HEK293 (cell line): Measurements from ENCODE around the gene UFD1.

Source experiments
- CTCF ChIA-PET: fragments of 350-600 bp; formaldehyde crosslinking; extraction: SDS; loops from one replicate; lab custom pipeline; 2021; ENCODE audit warnings: antibody characterized with exemption; lab: Yijun Ruan, JAX
- POLR2A ChIA-PET: fragments of 300-600 bp; formaldehyde crosslinking; extraction: SDS; loops from one replicate; lab custom pipeline; 2020; ENCODE audit warnings: antibody characterized with exemption, inconsistent platforms; lab: Yijun Ruan, JAX
- H3K27ac ChIP-seq: fragments of 200-500 bp; sonication (Bioruptor generic); 2 replicates; pipeline ENCODE4 v1.5.1; 2014; ENCODE audit warnings: low read depth, low read length, control low read depth, inconsistent platforms; ENCODE audit errors: extremely low read depth
- H3K36me3 ChIP-seq, 2 experiments: fragments of 200-500 bp in 1 of 2; sonication (Bioruptor generic) in 1 of 2; 1 replicate in 1 of 2; 2 replicates in 1 of 2; pipeline ENCODE4 v1.5.1; 2014 to 2017; ENCODE audit warnings: inconsistent platforms in 2 of 2, low read length in 2 of 2; ENCODE audit not compliant: control insufficient read depth in 2 of 2, insufficient read depth in 1 of 2
- H3K4me1 ChIP-seq: fragments of 200-500 bp; sonication (Bioruptor generic); 2 replicates; pipeline ENCODE4 v1.5.1; 2014; ENCODE audit warnings: mild to moderate bottlenecking, low read length, inconsistent platforms; ENCODE audit not compliant: control insufficient read depth, insufficient read depth
- H3K4me3 ChIP-seq: 2 replicates; pipeline ENCODE4 v1.5.1; 2011; ENCODE audit warnings: low read depth, mild to moderate bottlenecking, control low read depth, low read length, moderate library complexity
- H3K9me3 ChIP-seq: fragments of 200-500 bp; sonication (Bioruptor generic); 2 replicates; pipeline ENCODE4 v1.5.1; 2014; ENCODE audit warnings: low read depth, low read length, inconsistent platforms; ENCODE audit not compliant: control insufficient read depth, insufficient read depth
- GLIS1 ChIP-seq: fragments of 450-650 bp; formaldehyde crosslinking; IDR thresholded peaks from 2 replicates; pipeline ENCODE4 v1.5.1; 2016; ENCODE audit warnings: missing biosample characterization, missing genetic modification characterization
- HOXA7 ChIP-seq: sonication (generic); formaldehyde crosslinking; IDR thresholded peaks from 2 replicates; pipeline ENCODE4 v1.8.1; 2022; ENCODE audit warnings: missing genetic modification reagents, borderline replicate concordance
- REPIN1 ChIP-seq: fragments of 450-650 bp; formaldehyde crosslinking; IDR thresholded peaks from 2 replicates; pipeline ENCODE4 v1.5.1; 2017; ENCODE audit warnings: missing biosample characterization, missing genetic modification characterization, low read depth
- SP2 ChIP-seq: fragments of 450-650 bp; formaldehyde crosslinking; IDR thresholded peaks from 2 replicates; pipeline ENCODE4 v1.5.1; 2016; ENCODE audit warnings: missing biosample characterization, missing genetic modification characterization
- ZBTB8A ChIP-seq: fragments of 450-650 bp; formaldehyde crosslinking; IDR thresholded peaks from 2 replicates; pipeline ENCODE4 v1.5.1; 2016; ENCODE audit warnings: missing biosample characterization, missing genetic modification characterization
- ZNF114 ChIP-seq: fragments of 450-650 bp; formaldehyde crosslinking; IDR thresholded peaks from 2 replicates; pipeline ENCODE4 v1.5.0; 2017; ENCODE audit warnings: missing biosample characterization, missing genetic modification characterization
- ZNF23 ChIP-seq: fragments of 450-650 bp; formaldehyde crosslinking; IDR thresholded peaks from 2 replicates; pipeline ENCODE4 v1.5.1; 2016; ENCODE audit warnings: missing biosample characterization, missing genetic modification characterization, borderline replicate concordance
- ZNF280C ChIP-seq: fragments of 450-650 bp; formaldehyde crosslinking; IDR thresholded peaks from 2 replicates; pipeline ENCODE4 v1.5.1; 2016; ENCODE audit warnings: missing biosample characterization, missing genetic modification characterization
- ZNF335 ChIP-seq: fragments of 450-650 bp; formaldehyde crosslinking; conservative IDR thresholded peaks from 2 replicates; pipeline ENCODE4 v1.5.1; 2016; ENCODE audit warnings: missing biosample characterization, missing genetic modification characterization
- ZNF391 ChIP-seq: fragments of 450-650 bp; formaldehyde crosslinking; IDR thresholded peaks from 2 replicates; pipeline ENCODE4 v1.5.1; 2016; ENCODE audit warnings: low read depth, missing biosample characterization, missing genetic modification characterization, borderline replicate concordance
- ZNF398 ChIP-seq: fragments of 450-650 bp; formaldehyde crosslinking; IDR thresholded peaks from 2 replicates; pipeline ENCODE4 v1.5.1; 2017; ENCODE audit warnings: missing biosample characterization, missing genetic modification characterization
- ZNF449 ChIP-seq: fragments of 450-650 bp; formaldehyde crosslinking; IDR thresholded peaks from 2 replicates; pipeline ENCODE4 v1.5.1; 2017; ENCODE audit warnings: missing biosample characterization, mild to moderate bottlenecking, missing genetic modification characterization, moderate library complexity
- ZNF510 ChIP-seq: fragments of 450-650 bp; formaldehyde crosslinking; IDR thresholded peaks from 2 replicates; pipeline ENCODE4 v1.5.1; 2018; ENCODE audit warnings: mild to moderate bottlenecking, missing genetic modification characterization, missing biosample characterization; ENCODE audit not compliant: insufficient replicate concordance
- ZNF513 ChIP-seq: fragments of 450-650 bp; IDR thresholded peaks from 2 replicates; pipeline ENCODE4 v1.5.1; 2018; ENCODE audit warnings: missing biosample characterization, missing genetic modification characterization
- ZNF518A ChIP-seq: fragments of 450-650 bp; formaldehyde crosslinking; conservative IDR thresholded peaks from 2 replicates; pipeline ENCODE4 v1.5.1; 2016; ENCODE audit warnings: low read depth, missing biosample characterization, missing genetic modification characterization
- ZNF704 ChIP-seq: fragments of 450-650 bp; formaldehyde crosslinking; IDR thresholded peaks from 2 replicates; pipeline ENCODE4 v1.5.1; 2016; ENCODE audit warnings: missing biosample characterization, missing genetic modification characterization
- ZNF830 ChIP-seq: fragments of 450-650 bp; IDR thresholded peaks from 2 replicates; pipeline ENCODE4 v1.5.0; 2018; ENCODE audit warnings: missing biosample characterization, missing genetic modification characterization, low read depth, mild to moderate bottlenecking, moderate library complexity
- ZNF837 ChIP-seq: fragments of 450-650 bp; formaldehyde crosslinking; IDR thresholded peaks from 2 replicates; pipeline ENCODE4 v1.5.1; 2016; ENCODE audit warnings: missing biosample characterization, missing genetic modification characterization
- ZSCAN5A ChIP-seq: fragments of 450-650 bp; formaldehyde crosslinking; IDR thresholded peaks from 2 replicates; pipeline ENCODE4 v1.5.1; 2016; ENCODE audit warnings: missing biosample characterization, missing genetic modification characterization

UFD1 gene

GRCh38 chr22:19401483-19401882 is 77.5 kb downstream of the UFD1 start (continued):
- no peak for TF ChIP-seq GLIS1 (tag by site-specific recombination)
- TF ChIP-seq ZNF510 (tag by site-specific recombination): no peak
- no peak for TF ChIP-seq ZNF830
- TF ChIP-seq, all 188 proteins: peak for 0

GRCh38 chr22:19400881-19401280 is 78.1 kb downstream of the UFD1 start:
- ChIA-PET POLR2A (no interaction called here), CTCF (no interaction called here)
- TF ChIP-seq ZNF23 (tag by site-specific recombination) (no peak), ZNF398 (no peak), SP2 (tag by site-specific recombination) (no peak), ZNF837 (no peak), ZNF280C (tag by site-specific recombination) (no peak), ZBTB8A (no peak), ZNF391 (no peak), ZNF335 (tag by site-specific recombination) (no peak), ZNF449 (no peak), ZNF704 (tag by site-specific recombination) (no peak), ZSCAN5A (tag by site-specific recombination) (no peak), ZNF518A (tag by site-specific recombination) (no peak), ZNF114 (tag by site-specific recombination) (no peak), ZNF513 (tag by site-specific recombination) (no peak), REPIN1 (no peak), HOXA7 (no peak)
- Histone ChIP-seq H3K36me3 (peaks cover 3 to 82% of the 10 kb centered on the region in 2 experiments; a peak in 2 of 3 replicates), H3K27ac (no peak overlapping the region), H3K4me3 (no peak overlapping the region), H3K9me3 (no peaks in the 10 kb centered on the region), H3K4me1 (no peaks in the 10 kb centered on the region)
